Right lobe of liver (tissue), 6 donors: Measurements from ENCODE around the gene THAP4. TPM values are rescaled to one million over a fixed set of nuclear protein-coding genes. Genes with fewer than 3 reads are reported as not detected.

Source experiments
- ATAC-seq, 4 donors: fragments of 200-7000 bp; cut with Tn5 transposase; one replicate each; pipeline ENCODE4 v1.9.1; 2020; ENCODE audit warnings: mild to moderate bottlenecking in 4 of 4, moderate library complexity in 4 of 4
- DNase-seq, 3 donors: peaks; one replicate each; pipeline ENCODE4 v3.0.0-alpha.2; 2020
- H3K27ac ChIP-seq, 3 donors: fragments of 200-600 bp; one replicate each; pipeline ENCODE4 v1.8.0; 2022
- H3K27me3 ChIP-seq, 2 donors: fragments of 200-600 bp; one replicate each; pipeline ENCODE4 v1.8.0; 2022
- H3K36me3 ChIP-seq, 4 donors: fragments of 200-600 bp; sonication (generic) in 1 of 4; one replicate each; pipeline versions ENCODE4 v1.5.1 to v1.8.0; 2017 to 2022; ENCODE audit warnings: control low read depth in 1 of 4
- H3K4me1 ChIP-seq, 4 donors: fragments of 200-600 bp; sonication (generic) in 1 of 4; one replicate each; pipeline versions ENCODE4 v1.5.1 to v1.8.0; 2017 to 2022; ENCODE audit warnings: control low read depth in 1 of 4
- H3K4me3 ChIP-seq, 3 donors: fragments of 200-600 bp; one replicate each; pipeline ENCODE4 v1.8.0; 2022
- H3K9me3 ChIP-seq, 4 donors: fragments of 200-600 bp; sonication (generic) in 1 of 4; one replicate each; pipeline versions ENCODE4 v1.5.1 to v1.8.0; 2017 to 2022; ENCODE audit warnings: control low read depth in 1 of 4
- CTCF ChIP-seq, 4 donors: fragments of 200-600 bp in 3 of 4; fragments of 450-650 bp in 1 of 4; IDR thresholded peaks; one replicate each; pipeline versions ENCODE4 v1.5.1 to v1.8.0; 2016 to 2022; ENCODE audit warnings: antibody characterized with exemption in 4 of 4, mild to moderate bottlenecking in 2 of 4
- POLR2A ChIP-seq: fragments of 450-650 bp; IDR thresholded peaks from one replicate; pipeline ENCODE4 v1.6.1; 2017; ENCODE audit warnings: antibody characterized with exemption, mild to moderate bottlenecking
- WGBS: methylation state at CpG from one replicate; pipeline ENCODE4 v1.1.6; 2018; ENCODE audit warnings: low coverage, low lambda C conversion rate; ENCODE audit not compliant: insufficient coverage; ENCODE audit errors: missing lambda C conversion rate; 5-methylcytosine and 5-hydroxymethylcytosine counted together
- intact Hi-C, 2 donors: fragments of 100-400 bp; cut with DNase I; formaldehyde crosslinking; loops; one replicate each; pipeline versions ENCODE4 v1.11.2 to v1.14.1; 2022
- total RNA-seq, 6 experiments: library from RNA; depleted of rRNA in 2 of 6; stranded (reverse); fragments of >200 nt in 2 of 6; fragmentation: NEBNext Ultra II Directional in 3 of 6; extraction: Animal tissue kit (Norgen Biotek cat#: 25700) in 3 of 6; gene quantifications; one replicate each; pipeline versions ENCODE4 v1.1.0 to v1.2.4, GENCODE V29; 2016 to 2023
- donor health status: DM: no; HTN: yes; CAD: no.
- donor health status: DM: no; HTN: no; CAD: no.
- donor health status: DM: no; HTN: no; CAD: no.
- donor health status: DM: no; HTN: yes; CAD: no.
- donor health status: DM: no; HTN: yes; CAD: no.

THAP4 gene
- total RNA-seq, 6 experiments from 2014 or later: 22.1 to 39.2 (median 25.0) TPM

DNA sequence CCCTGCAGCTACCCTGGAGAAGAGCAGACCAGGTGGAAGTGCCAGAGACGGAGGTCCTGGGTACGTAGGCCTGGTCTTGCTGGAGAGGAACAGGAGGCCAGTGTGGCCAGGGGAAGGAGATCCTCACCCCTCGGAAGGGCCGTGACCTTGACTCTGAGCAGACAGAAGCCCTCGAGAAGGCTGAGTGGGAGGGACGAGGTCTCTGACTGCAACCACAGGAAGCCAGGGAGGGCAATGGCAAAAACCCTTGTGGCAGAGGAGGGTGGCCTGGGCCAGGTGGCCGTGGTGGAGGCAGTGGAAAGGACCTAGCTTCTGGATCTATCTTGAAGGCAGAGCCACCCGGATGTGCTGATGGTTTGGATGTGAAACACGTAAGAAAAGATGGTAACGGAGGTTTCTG is 28.1 kb downstream of the THAP4 start:
- TF ChIP-seq POLR2A (no peak), CTCF (IDR thresholded peaks at IDR 0.05) (no peak)
- intact Hi-C loops: no loop called here
- no peaks in the 10 kb centered on the region for H3K9me3 ChIP-seq
- no peak for ATAC-seq
- no peaks in the 10 kb centered on the region for H3K27me3 ChIP-seq
- peaks cover 0 to 19% (median 0%) of the 10 kb centered on the region in 4 donors for H3K36me3 ChIP-seq
- H3K4me3 ChIP-seq: no peak overlapping the region
- WGBS: 78% methylated on average over 7 of the region's 10 CpGs
- no peak for DNase-seq
- peaks cover 0 to 6% (median 0%) of the 10 kb centered on the region in 4 donors for H3K4me1 ChIP-seq
- no peak overlapping the region for H3K27ac ChIP-seq

GRCh38 chr2:241607162-241607885 is 29.6 kb downstream of the THAP4 start:
- Histone ChIP-seq H3K4me3 (no peak overlapping the region), H3K4me1 (peaks cover 0 to 6% (median 0%) of the 10 kb centered on the region in 4 donors), H3K36me3 (peaks cover 0 to 25% (median 2%) of the 10 kb centered on the region in 4 donors), H3K9me3 (no peaks in the 10 kb centered on the region), H3K27me3 (no peaks in the 10 kb centered on the region), H3K27ac (no peak overlapping the region)
- no peak for TF ChIP-seq POLR2A
- TF ChIP-seq CTCF (IDR thresholded peaks at IDR 0.05): no peak
- DNase-seq (no peak), ATAC-seq (no peak)
- intact Hi-C loops: no loop called here
- 97% methylated on average over 6 of the region's 27 CpGs for WGBS

DNA sequence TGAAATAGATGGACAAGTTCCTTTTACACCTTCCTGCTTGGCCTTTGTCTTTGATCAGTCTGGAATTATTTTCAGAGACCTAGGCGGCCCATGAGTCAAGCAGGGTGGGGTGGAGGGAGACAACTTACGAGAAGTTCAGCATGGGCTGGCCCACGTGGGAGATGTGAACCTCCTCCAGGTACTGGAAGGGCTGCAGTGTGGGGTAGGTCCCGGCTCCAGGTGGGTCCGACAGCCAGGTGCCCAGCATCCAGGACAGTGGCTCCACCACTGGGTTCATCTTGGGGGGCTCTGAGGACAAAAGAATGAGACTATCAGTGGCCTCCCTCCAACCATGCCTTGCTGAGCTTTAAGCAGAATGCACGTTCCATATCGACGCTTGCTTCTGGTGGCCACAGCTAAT is 30.8 kb downstream of the THAP4 start:
- WGBS: 86% methylated on average over 5 of the region's 8 CpGs
- Histone ChIP-seq H3K9me3 (no peaks in the 10 kb centered on the region), H3K27ac (no peak overlapping the region), H3K4me1 (peaks cover 0 to 6% (median 0%) of the 10 kb centered on the region in 4 donors), H3K36me3 (peaks cover 0 to 33% (median 4%) of the 10 kb centered on the region in 4 donors), H3K27me3 (no peaks in the 10 kb centered on the region), H3K4me3 (no peak overlapping the region)
- intact Hi-C loops: no loop called here
- TF ChIP-seq POLR2A (no peak), CTCF (IDR thresholded peaks at IDR 0.05) (no peak)
- DNase-seq: no peak
- no peak for ATAC-seq

GRCh38 chr2:241603686-241604085 is 33.3 kb downstream of the THAP4 start:
- H3K9me3 ChIP-seq: no peaks in the 10 kb centered on the region
- no peak overlapping the region for H3K27ac ChIP-seq
- no peak overlapping the region for H3K4me3 ChIP-seq
- H3K4me1 ChIP-seq: no peaks in the 10 kb centered on the region
- H3K36me3 ChIP-seq: peaks cover 0 to 45% (median 4%) of the 10 kb centered on the region in 4 donors
- 74% methylated on average over 5 of the region's 5 CpGs for WGBS
- no peak for ATAC-seq
- DNase-seq: no peak
- intact Hi-C loops: no loop called here
- no peaks in the 10 kb centered on the region for H3K27me3 ChIP-seq
- TF ChIP-seq CTCF (IDR thresholded peaks at IDR 0.05): no peak
- no peak for TF ChIP-seq POLR2A
